ENCODE measurements around the gene SPOCK1.

Gene SPOCK1

DNA sequence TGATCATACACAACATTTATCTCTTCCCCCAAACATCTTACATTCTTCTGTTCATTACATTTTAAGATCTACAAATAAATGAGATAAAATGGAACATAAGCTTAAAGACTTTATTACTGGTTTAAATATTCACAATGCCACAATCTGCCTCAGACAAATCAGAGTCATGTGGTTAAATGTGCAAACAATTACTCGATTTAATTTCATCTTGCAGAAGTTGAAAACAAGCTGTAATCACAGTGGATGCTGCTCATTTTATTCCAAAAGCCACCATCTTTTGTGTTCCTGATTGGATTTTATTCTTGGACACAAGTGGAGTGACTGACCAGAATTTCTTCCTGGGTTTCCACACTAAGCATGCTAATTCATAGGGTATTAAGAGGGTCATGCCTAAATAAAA is 33.2 kb downstream of the SPOCK1 start:
- no peaks in the 10 kb centered on the region for H3K9me3 ChIP-seq (ENCODE audit: control insufficient read depth, low read length)

DNA sequence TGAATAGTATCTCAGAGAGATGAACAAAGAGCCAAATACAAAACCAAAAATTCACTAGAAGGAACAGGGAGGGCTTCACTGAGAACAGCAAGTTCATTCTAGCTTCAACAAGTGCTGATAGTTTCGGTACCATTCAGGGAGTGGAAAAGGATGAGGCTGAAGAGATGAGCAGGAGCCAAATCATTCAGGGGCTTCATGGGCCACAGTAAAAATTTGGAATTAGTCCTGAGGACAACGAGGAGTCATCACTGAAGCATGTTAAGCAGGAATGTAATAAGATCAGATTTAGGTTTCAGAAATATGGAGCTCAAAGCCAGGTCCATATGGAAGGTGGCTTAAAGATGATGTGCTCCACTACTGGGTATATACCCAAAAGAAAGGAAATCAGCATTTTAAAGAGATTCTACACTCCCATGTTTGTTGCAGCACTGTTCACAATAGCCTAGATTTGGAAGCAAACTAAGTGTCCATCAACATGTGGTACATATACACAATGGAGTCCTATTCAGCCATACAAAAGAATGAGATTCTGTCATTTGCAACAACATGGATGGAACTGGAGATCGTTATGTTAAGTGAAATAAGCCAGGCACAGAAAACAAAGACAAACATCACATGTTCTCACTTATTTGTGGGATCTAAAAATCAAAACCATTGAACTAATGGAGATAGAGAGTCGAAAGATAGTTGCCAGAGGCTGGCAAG is 36.2 kb downstream of the SPOCK1 start:
- Histone ChIP-seq H3K36me3 (ENCODE audit: control insufficient read depth, insufficient read depth, low read length, severe bottlenecking) (peaks cover 13% of the 10 kb centered on the region), H3K9me3 (ENCODE audit: control insufficient read depth, low read length) (no peaks in the 10 kb centered on the region), H3K27me3 (replicated peaks; ENCODE audit: control insufficient read depth, insufficient read depth, low read length) (no peaks in the 10 kb centered on the region), H3K9ac (ENCODE audit: low read length) (no peak overlapping the region), H3K4me1 (ENCODE audit: control insufficient read depth, insufficient read depth, low read length) (peaks cover 46% of the 10 kb centered on the region), H3K4me3 (ENCODE audit: low read length) (no peak overlapping the region)
- peak; percentile 15 for DNase-seq (ENCODE audit: low read depth)

More for the DNA sequence above, 33.2 kb downstream of the SPOCK1 start:
- Histone ChIP-seq H3K36me3 (ENCODE audit: control insufficient read depth, insufficient read depth, low read length, severe bottlenecking) (no peaks in the 10 kb centered on the region), H3K9ac (ENCODE audit: low read length) (no peak overlapping the region), H3K4me3 (ENCODE audit: low read length) (no peak overlapping the region), H3K27me3 (replicated peaks; ENCODE audit: control insufficient read depth, insufficient read depth, low read length) (no peaks in the 10 kb centered on the region), H3K4me1 (ENCODE audit: control insufficient read depth, insufficient read depth, low read length) (peaks cover 58% of the 10 kb centered on the region)
- no peak for DNase-seq (ENCODE audit: low read depth)

DNA sequence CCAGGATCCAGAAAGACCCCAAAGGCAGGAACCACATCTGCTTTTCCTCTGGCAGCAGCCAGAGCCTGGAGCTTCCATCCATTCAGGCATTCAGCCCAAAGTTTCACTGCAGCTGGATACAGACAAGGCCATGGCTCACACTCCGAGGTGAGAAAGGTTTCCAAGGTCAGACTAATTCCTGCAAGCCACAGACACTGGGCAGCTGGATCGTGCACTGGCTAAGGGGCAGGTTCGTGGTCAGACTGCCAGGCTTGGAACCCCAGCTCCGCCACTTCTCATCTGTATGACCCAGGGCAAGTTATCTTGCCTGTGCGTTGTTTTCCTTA is 36.9 kb downstream of the SPOCK1 start:
- Histone ChIP-seq H3K9me3 (ENCODE audit: control insufficient read depth, low read length) (no peaks in the 10 kb centered on the region), H3K36me3 (ENCODE audit: control insufficient read depth, insufficient read depth, low read length, severe bottlenecking) (peaks cover 18% of the 10 kb centered on the region), H3K4me3 (ENCODE audit: low read length) (no peak overlapping the region), H3K9ac (ENCODE audit: low read length) (no peak overlapping the region), H3K27me3 (replicated peaks; ENCODE audit: control insufficient read depth, insufficient read depth, low read length) (no peaks in the 10 kb centered on the region), H3K4me1 (ENCODE audit: control insufficient read depth, insufficient read depth, low read length) (peaks cover 42% of the 10 kb centered on the region)
- DNase-seq (ENCODE audit: low read depth), result no peak

DNA sequence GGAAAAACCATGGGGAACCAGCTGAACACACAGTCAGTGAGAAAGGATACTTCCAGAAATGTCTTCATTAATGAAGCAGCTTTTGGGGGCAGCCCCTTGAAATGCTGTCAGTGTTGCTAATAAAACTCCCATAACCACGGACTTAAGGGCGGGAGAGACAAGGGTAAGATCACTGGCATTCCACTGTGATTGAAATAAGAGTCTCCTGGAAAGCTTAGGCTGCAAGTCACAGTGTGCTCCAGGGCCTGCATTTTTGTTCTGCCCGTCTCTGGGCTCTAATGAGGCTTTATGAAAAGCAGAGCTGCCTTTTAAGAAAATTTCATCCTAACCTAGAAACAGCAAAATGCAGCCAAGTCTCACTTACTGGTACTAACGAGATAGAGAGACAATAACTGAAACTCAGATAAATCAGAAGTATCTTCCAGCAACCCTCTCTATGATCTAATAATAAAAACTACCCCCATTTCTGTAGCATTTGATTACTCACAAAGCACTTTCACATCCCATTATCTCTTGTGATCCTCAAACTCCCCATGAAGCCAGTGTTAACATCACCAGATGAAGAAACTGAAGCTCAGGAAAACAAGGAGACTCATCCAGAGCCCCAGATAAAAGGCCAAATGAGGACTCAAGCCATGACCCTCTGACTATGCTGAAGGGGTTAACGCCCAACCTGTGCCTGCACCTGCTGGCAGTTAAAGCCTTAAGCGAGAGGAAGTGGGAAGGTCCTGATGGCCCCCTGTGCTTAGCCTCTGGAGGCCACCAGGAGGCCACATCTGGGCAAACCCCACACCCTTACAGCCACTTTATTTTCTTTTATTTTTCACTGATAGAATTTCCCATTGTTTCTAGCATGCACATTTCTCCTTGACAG is 37.5 kb downstream of the SPOCK1 start:
- peak; percentile 42 for DNase-seq (ENCODE audit: low read depth)
- Histone ChIP-seq H3K4me1 (ENCODE audit: control insufficient read depth, insufficient read depth, low read length) (peaks cover 36% of the 10 kb centered on the region), H3K27me3 (replicated peaks; ENCODE audit: control insufficient read depth, insufficient read depth, low read length) (no peaks in the 10 kb centered on the region), H3K36me3 (ENCODE audit: control insufficient read depth, insufficient read depth, low read length, severe bottlenecking) (peaks cover 18% of the 10 kb centered on the region), H3K4me3 (ENCODE audit: low read length) (no peak overlapping the region), H3K9ac (ENCODE audit: low read length) (no peak overlapping the region), H3K9me3 (ENCODE audit: control insufficient read depth, low read length) (no peaks in the 10 kb centered on the region)

- DNase-seq (ENCODE audit: low read depth), result no peak
- H3K4me3 ChIP-seq (ENCODE audit: low read length), result no peak overlapping the region
- H3K36me3 ChIP-seq (ENCODE audit: control insufficient read depth, insufficient read depth, low read length, severe bottlenecking), result peaks cover 27% of the 10 kb centered on the region
- no peaks in the 10 kb centered on the region for H3K27me3 ChIP-seq (replicated peaks; ENCODE audit: control insufficient read depth, insufficient read depth, low read length)
- H3K4me1 ChIP-seq (ENCODE audit: control insufficient read depth, insufficient read depth, low read length), result no peaks in the 10 kb centered on the region
- no peak overlapping the region for H3K9ac ChIP-seq (ENCODE audit: low read length)
- no peaks in the 10 kb centered on the region for H3K9me3 ChIP-seq (ENCODE audit: control insufficient read depth, low read length)
Observed at GRCh38 chr5:137454671-137455070, 44.5 kb downstream of the SPOCK1 start.

- no peaks in the 10 kb centered on the region for H3K9me3 ChIP-seq (ENCODE audit: control insufficient read depth, low read length)
- no peak overlapping the region for H3K9ac ChIP-seq (ENCODE audit: low read length)
- H3K36me3 ChIP-seq (ENCODE audit: control insufficient read depth, insufficient read depth, low read length, severe bottlenecking), result peaks cover 20% of the 10 kb centered on the region
- H3K27me3 ChIP-seq (replicated peaks; ENCODE audit: control insufficient read depth, insufficient read depth, low read length), result no peaks in the 10 kb centered on the region
- H3K4me3 ChIP-seq (ENCODE audit: low read length), result no peak overlapping the region
- DNase-seq (ENCODE audit: low read depth), result peak; percentile 76
- no peaks in the 10 kb centered on the region for H3K4me1 ChIP-seq (ENCODE audit: control insufficient read depth, insufficient read depth, low read length)
Observed at GRCh38 chr5:137453483-137454080, 45.5 kb downstream of the SPOCK1 start.

DNA sequence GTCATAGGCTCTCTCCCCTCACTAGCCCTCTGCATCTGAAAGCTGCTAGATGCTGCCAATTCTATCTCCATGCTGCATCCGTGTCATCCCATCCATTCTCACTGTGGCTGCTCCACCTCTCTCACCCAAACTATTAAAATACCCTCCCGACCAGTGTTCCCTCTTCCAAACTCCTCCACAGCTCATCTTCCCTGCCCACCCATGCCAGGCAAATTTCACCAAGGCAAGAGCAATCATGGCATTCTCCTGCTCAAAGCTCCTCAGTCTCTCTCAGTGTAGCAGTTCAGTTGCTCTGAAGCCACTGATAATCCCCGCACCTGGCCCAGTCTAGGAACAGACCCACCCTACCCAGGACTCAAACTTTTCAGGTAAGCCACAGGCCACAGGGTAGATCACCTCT is 48.4 kb downstream of the SPOCK1 start:
- Histone ChIP-seq H3K36me3 (ENCODE audit: control insufficient read depth, insufficient read depth, low read length, severe bottlenecking) (peaks cover 9% of the 10 kb centered on the region), H3K9ac (ENCODE audit: low read length) (no peak overlapping the region), H3K9me3 (ENCODE audit: control insufficient read depth, low read length) (no peaks in the 10 kb centered on the region), H3K4me3 (ENCODE audit: low read length) (no peak overlapping the region), H3K4me1 (ENCODE audit: control insufficient read depth, insufficient read depth, low read length) (peaks cover 18% of the 10 kb centered on the region), H3K27me3 (replicated peaks; ENCODE audit: control insufficient read depth, insufficient read depth, low read length) (no peaks in the 10 kb centered on the region)
- no peak for DNase-seq (ENCODE audit: low read depth)

GRCh38 chr5:137448868-137449267 is 50.3 kb downstream of the SPOCK1 start:
- Histone ChIP-seq H3K9ac (ENCODE audit: low read length) (no peak overlapping the region), H3K9me3 (ENCODE audit: control insufficient read depth, low read length) (no peaks in the 10 kb centered on the region), H3K4me1 (ENCODE audit: control insufficient read depth, insufficient read depth, low read length) (peaks cover 30% of the 10 kb centered on the region), H3K36me3 (ENCODE audit: control insufficient read depth, insufficient read depth, low read length, severe bottlenecking) (no peaks in the 10 kb centered on the region), H3K4me3 (ENCODE audit: low read length) (no peak overlapping the region), H3K27me3 (replicated peaks; ENCODE audit: control insufficient read depth, insufficient read depth, low read length) (no peaks in the 10 kb centered on the region)
- no peak for DNase-seq (ENCODE audit: low read depth)

DNA sequence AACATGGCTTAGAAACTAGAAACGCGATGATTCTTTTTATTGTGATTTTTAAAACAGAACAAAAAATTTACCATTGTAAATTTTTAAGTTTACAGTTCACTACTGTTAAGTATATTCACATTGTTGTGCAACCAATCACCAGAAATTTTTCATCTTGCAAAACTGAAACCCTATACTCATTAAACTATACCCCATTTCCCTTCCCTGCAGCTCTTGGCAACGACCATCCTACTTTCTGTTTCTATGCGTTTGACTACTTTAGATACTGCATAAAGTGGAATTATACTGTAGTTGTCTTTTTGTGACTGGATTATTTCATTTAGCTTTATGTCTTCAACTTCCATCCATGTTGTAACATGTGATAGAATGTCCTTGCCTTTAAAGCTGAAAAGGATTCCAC is 52.5 kb downstream of the SPOCK1 start:
- no peaks in the 10 kb centered on the region for H3K9me3 ChIP-seq (ENCODE audit: control insufficient read depth, low read length)
- peak overlapping the region; percentile 45 for H3K4me3 ChIP-seq (ENCODE audit: low read length)
- H3K9ac ChIP-seq (ENCODE audit: low read length), result peak overlapping the region; percentile 70
- H3K36me3 ChIP-seq (ENCODE audit: control insufficient read depth, insufficient read depth, low read length, severe bottlenecking), result no peaks in the 10 kb centered on the region
- H3K27me3 ChIP-seq (replicated peaks; ENCODE audit: control insufficient read depth, insufficient read depth, low read length), result no peaks in the 10 kb centered on the region
- DNase-seq (ENCODE audit: low read depth), result peak; percentile 57
- H3K4me1 ChIP-seq (ENCODE audit: control insufficient read depth, insufficient read depth, low read length), result peaks cover 33% of the 10 kb centered on the region

GRCh38 chr5:137446151-137446550 is 53.0 kb downstream of the SPOCK1 start:
- Histone ChIP-seq H3K9ac (ENCODE audit: low read length) (peak overlapping the region; percentile 67), H3K36me3 (ENCODE audit: control insufficient read depth, insufficient read depth, low read length, severe bottlenecking) (no peaks in the 10 kb centered on the region), H3K4me3 (ENCODE audit: low read length) (peak overlapping the region; percentile 45), H3K9me3 (ENCODE audit: control insufficient read depth, low read length) (no peaks in the 10 kb centered on the region), H3K4me1 (ENCODE audit: control insufficient read depth, insufficient read depth, low read length) (peaks cover 33% of the 10 kb centered on the region), H3K27me3 (replicated peaks; ENCODE audit: control insufficient read depth, insufficient read depth, low read length) (no peaks in the 10 kb centered on the region)
- DNase-seq (ENCODE audit: low read depth), result no peak

GRCh38 chr5:137442660-137443059 is 56.5 kb downstream of the SPOCK1 start:
- Histone ChIP-seq H3K4me1 (ENCODE audit: control insufficient read depth, insufficient read depth, low read length) (peaks cover 40% of the 10 kb centered on the region), H3K27me3 (replicated peaks; ENCODE audit: control insufficient read depth, insufficient read depth, low read length) (no peaks in the 10 kb centered on the region), H3K4me3 (ENCODE audit: low read length) (no peak overlapping the region), H3K9me3 (ENCODE audit: control insufficient read depth, low read length) (no peaks in the 10 kb centered on the region), H3K9ac (ENCODE audit: low read length) (no peak overlapping the region), H3K36me3 (ENCODE audit: control insufficient read depth, insufficient read depth, low read length, severe bottlenecking) (no peaks in the 10 kb centered on the region)
- DNase-seq (ENCODE audit: low read depth), result no peak
